Measurements from ENCODE around the gene SHB. TPM values are rescaled to one million over a fixed set of nuclear protein-coding genes. Genes with fewer than 3 reads are reported as not detected.

Gene SHB
- total RNA-seq, 2 donors from 2014 or later: 33.9 to 39.9 TPM

- no peak overlapping the region for H3K27ac ChIP-seq
- H3K4me3 ChIP-seq: no peak overlapping the region
- peaks cover 0 to 59% of the 10 kb centered on the region in 2 donors for H3K4me1 ChIP-seq
- TF ChIP-seq CTCF (IDR thresholded peaks at IDR 0.05): no peak
- no peak for DNase-seq (ENCODE audit: low spot score)
- no peaks in the 10 kb centered on the region for H3K27me3 ChIP-seq
- no peaks in the 10 kb centered on the region for H3K9me3 ChIP-seq
- H3K36me3 ChIP-seq: peaks cover 26% of the 10 kb centered on the region
Observed at GRCh38 chr9:37918665-37919170, 150.3 kb downstream of the SHB start.

GRCh38 chr9:37917801-37918664, 151.0 kb downstream of the SHB start:
- Histone ChIP-seq H3K36me3 (peaks cover 26% of the 10 kb centered on the region), H3K27ac (peak overlapping the region; percentile 47 to 59), H3K27me3 (no peaks in the 10 kb centered on the region), H3K4me1 (peaks cover 0 to 57% of the 10 kb centered on the region in 2 donors), H3K4me3 (no peak overlapping the region), H3K9me3 (no peaks in the 10 kb centered on the region)
- DNase-seq (ENCODE audit: low spot score): no peak
- no peak for TF ChIP-seq CTCF (IDR thresholded peaks at IDR 0.05)

DNA sequence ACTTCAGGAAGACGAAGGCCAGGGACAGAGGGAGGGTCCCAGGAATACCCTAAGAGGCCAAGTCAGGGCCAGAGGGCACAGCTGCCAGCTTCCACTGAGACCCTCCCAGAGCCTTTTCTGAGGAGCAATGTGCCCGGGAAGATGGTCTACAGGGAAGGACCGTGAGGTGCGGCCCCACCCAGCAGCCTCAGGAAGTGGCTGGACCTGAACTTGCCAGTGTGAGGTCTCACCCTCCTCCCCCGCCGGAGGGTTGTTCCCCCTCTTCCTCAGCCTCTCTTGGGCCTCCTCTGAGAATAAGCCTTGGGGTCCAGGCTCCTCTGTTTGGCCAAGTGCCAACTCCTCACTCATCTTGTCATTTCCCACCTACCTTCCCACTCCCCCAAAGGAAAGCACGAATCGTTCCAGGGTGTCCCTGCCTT, 151.7 kb downstream of the SHB start:
- H3K27ac ChIP-seq: peak overlapping the region; percentile 47 to 59
- H3K9me3 ChIP-seq: no peaks in the 10 kb centered on the region
- no peaks in the 10 kb centered on the region for H3K27me3 ChIP-seq
- TF ChIP-seq CTCF (IDR thresholded peaks at IDR 0.05): no peak
- H3K36me3 ChIP-seq: peaks cover 26% of the 10 kb centered on the region
- DNase-seq (ENCODE audit: low spot score): no peak
- H3K4me3 ChIP-seq: no peak overlapping the region
- peaks cover 0 to 51% of the 10 kb centered on the region in 2 donors for H3K4me1 ChIP-seq

GRCh38 chr9:37916471-37917312, 152.3 kb downstream of the SHB start:
- Histone ChIP-seq H3K27me3 (no peaks in the 10 kb centered on the region), H3K27ac (peak overlapping the region; percentile 47 to 59), H3K9me3 (no peaks in the 10 kb centered on the region), H3K36me3 (peaks cover 26% of the 10 kb centered on the region), H3K4me1 (peaks cover 0 to 45% of the 10 kb centered on the region in 2 donors), H3K4me3 (no peak overlapping the region)
- DNase-seq (ENCODE audit: low spot score): no peak
- no peak for TF ChIP-seq CTCF (IDR thresholded peaks at IDR 0.05)

DNA sequence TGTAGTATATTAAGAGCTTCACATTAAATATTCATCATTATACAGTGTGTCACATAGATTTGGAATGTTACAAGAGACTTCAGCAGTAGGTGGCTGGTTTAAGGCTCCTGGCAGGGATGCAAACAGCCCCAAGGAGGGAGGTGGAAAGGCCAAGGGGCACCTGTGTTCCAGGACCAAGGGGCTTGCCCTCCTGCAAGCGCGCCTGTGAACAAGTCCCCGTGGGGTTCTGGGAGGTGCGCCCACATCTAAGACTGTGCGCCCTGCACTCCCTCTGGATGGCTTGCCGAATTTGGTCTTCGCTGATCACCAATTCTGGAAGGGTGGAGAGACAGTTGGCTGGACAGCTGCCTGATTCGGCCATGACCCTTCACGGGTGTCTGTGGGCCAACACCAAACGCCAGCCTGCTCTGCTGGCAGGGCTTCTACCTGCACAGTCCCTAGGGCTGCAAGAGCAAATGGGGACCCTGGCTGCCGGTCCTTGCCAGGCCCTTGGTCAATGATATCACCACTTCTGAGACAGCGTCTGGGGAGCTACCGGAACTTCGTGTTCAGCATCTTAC, 153.0 kb downstream of the SHB start:
- DNase-seq (ENCODE audit: low spot score): no peak
- Histone ChIP-seq H3K4me1 (peaks cover 0 to 38% of the 10 kb centered on the region in 2 donors), H3K36me3 (peaks cover 26% of the 10 kb centered on the region), H3K27me3 (no peaks in the 10 kb centered on the region), H3K9me3 (no peaks in the 10 kb centered on the region), H3K27ac (peak overlapping the region; percentile 41 to 59), H3K4me3 (no peak overlapping the region)
- no peak for TF ChIP-seq CTCF (IDR thresholded peaks at IDR 0.05)
